Measurements from ENCODE around the gene TUBGCP5.

Gene TUBGCP5

DNA sequence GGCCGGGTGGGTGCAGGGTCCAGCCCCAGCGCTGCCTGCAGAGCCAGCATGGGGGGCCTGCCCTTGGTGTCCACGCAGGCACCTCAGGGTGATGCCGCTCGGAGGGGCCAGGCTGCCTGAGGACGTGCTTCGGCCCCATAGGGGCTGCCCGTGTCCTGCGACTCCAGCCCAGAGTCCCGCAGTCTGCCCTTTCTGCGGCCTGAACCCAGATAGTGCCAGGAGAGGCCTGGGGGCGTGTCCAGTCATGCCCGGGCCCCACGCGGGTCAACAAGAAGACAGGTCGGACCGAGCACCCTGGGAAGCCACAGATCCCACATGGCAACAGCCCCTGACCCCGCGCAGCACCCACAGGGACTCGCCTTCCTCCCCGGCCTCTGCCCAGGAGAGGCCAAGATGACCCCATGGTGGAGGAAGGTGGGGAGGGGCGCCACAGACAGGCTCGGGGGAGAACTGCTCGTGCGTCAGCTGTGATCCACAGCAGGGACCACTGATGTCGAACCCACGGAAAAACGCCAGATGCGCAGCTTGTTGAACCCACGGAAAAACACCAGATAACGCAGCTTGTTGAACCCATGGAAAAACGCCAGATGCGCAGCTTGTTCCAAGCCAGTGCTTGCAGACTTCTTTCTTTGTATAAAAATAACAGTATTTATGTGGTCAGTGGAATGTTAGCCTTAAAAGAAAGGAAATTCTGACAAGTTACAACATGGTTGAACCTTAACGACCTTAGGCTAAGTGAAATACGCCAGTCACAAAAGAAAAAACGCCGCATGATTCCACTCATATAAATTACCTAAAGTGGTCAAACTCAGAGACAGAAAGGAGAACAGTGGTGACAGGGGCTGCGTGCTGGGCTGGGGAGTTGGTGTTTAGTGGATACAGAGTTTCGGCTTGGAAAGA is 87.7 kb downstream of the TUBGCP5 start:
- DNase-seq, result no peak

GRCh38 chr15:22951031-22951380 is 88.4 kb downstream of the TUBGCP5 start:
- DNase-seq, result no peak

GRCh38 chr15:22950256-22950990 is 88.9 kb downstream of the TUBGCP5 start:
- DNase-seq, result no peak

All from right forelimb (tissue), 1 donor.